Activated T-cell treated with anti-CD3 and anti-CD28 coated beads for 48 hours (primary cell): ENCODE data around the gene INTS12.

Source experiments
- DNase-seq: peaks from one replicate; pipeline ENCODE4 v3.0.0-alpha.2; 2020; ENCODE audit warnings: low read depth

INTS12 gene

DNA sequence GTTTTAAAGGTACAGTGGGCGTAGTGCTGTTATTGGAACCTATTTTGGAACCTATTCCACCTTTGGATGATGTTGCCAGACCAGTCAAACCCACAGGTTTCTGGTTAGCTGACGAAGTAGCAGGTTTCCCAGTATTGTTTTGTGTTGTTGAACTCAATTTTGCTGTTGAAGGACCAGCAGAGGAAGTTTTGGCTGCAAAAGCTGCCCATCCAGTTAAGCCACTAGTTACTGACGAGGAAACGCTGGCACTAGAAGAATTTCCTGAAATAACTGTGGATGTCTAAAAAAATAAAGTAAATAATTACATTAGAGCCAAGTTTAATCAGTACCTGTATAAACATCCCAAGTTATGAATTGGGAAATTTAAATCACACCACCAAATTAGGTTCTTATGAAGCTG, 25.5 kb downstream of the INTS12 start:
- no peak for DNase-seq

DNA sequence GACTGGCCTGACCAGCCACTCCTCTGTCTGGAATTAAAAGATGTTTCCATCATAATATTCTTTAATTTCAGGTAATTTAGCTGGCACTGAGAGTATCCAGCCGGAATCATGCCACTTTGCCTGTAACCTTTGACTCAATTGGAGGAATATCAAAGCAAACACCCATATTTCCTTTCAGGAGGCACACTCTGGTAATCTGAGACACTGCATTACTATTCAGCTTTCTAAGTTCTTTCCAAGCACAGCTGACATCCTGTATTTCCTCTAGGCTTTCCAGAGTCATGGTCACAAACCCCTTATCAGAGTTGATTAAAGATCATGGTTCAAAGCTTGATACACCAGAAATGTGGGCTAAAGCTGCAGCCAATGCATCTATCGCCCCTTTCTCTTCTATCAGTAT, 29.3 kb downstream of the INTS12 start:
- no peak for DNase-seq

DNA sequence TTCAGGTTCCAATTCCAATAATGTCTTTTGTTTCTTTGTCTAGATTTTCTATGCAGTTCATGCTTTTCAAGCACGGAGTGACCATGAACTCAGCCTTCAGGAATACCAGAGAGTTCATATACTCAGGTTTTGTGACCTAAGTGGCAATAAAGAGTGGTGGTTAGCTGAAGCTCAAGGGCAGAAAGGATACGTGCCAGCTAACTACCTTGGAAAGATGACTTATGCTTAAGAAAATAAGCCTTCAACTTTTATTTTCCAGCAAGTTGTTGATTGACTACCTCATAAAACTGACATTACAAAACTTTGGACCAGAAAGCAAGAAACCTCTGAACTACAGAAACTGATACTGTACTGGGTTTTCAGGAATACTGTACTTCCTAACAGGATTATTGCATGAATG, 30.8 kb downstream of the INTS12 start:
- no peak for DNase-seq

- no peak for DNase-seq
Observed at GRCh38 chr4:105674011-105674410, 34.5 kb downstream of the INTS12 start.

- no peak for DNase-seq
Observed at GRCh38 chr4:105671301-105671700, 37.2 kb downstream of the INTS12 start.

- no peak for DNase-seq
Observed at GRCh38 chr4:105670684-105671083, 37.8 kb downstream of the INTS12 start.

DNA sequence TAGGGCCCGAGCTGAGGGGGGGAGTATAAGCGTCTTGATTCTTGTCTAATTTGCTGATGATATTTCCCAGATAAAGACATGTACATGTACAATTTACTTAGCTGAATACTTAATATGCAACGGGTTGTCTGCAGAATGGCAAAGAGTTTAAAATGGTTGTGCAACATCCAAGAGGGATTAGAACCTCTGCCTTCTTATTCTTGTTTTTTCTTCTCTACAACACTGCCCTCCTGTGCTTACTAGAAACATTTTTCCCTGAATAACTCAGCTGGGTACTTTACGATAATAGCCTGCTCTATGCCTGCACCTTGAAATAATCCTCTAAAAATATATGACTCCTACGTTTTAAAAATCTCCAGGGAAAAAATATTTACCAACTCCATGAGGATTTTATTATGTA, 41.8 kb downstream of the INTS12 start:
- no peak for DNase-seq

- DNase-seq: no peak
Observed at GRCh38 chr4:105662935-105663675, 45.4 kb downstream of the INTS12 start.

DNA sequence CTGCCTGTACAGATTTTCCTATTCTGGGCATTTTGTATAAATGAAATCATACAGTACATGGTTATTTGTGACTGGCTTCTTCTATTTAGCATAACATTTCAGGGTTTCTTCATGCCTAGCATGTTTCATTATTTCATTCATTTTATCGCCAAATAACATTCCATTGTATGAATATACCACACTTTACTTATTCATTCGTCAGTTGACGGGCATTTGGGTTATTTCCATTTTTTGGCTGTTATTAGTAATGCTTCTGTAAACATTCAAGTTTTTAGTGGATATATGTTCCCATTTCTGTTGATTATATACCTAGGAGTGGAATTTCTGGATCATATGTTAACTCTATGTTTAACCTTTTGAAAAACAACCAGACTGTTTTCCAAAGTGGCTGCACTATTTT, 47.5 kb downstream of the INTS12 start:
- no peak for DNase-seq

GRCh38 chr4:105659190-105659589, 49.3 kb downstream of the INTS12 start:
- no peak for DNase-seq

DNA sequence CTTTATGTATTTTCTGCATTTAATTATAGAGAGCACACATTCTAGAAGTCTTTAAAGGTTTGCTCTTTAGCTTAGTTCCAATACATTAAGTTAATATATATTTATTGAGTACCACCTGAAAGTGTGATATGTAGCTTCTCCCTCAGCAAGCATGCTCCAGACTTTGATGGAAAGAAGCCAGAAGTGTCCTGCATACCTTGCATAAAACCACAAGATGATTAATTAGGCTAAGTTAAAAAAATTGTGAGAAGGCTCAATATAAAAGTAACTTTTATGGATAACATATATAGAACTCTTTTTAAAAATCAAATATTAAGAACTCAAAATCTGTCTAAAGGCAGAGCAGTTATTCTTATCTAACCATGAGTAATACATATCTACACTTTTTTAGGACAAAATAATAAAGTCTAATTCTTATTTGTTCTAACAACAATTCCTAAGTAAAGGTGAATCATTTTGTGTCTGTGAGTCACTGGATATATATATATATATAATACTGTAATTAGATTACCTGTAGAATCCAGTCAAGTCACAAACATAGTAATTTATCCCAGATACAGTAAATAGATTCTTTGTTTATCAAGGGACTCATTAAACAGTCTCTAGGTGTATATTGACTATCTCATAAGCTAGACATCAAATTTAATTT, 51.2 kb downstream of the INTS12 start:
- DNase-seq: no peak

DNA sequence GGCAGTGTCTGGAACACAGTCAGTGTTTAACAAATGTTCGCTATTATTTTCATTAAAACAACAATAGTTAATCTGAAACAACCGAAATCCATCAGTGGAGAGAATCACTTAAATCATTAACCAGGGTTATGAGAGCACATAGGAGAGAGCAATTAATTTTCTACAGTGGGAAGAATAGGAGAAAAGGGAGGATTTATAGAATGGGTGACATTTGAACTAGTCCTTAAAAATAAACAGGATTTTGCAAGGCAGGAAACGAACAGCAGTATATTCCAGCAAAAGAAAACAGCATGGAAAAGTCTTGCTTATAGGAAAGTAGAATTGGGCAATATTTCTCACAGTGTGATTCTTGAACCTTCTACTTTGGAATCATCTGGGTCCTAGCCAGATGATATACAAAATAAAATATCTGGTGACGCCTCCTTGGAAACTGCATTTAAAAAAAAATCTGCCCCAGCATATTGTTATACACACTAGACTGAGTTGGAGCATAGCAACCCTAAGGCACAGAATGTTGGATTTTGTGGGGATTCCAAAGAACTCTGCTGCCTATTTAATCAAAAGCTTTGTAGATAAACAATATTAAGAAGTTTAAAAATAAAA, 56.1 kb downstream of the INTS12 start:
- DNase-seq: no peak

GRCh38 chr4:105651884-105652283, 56.6 kb downstream of the INTS12 start:
- no peak for DNase-seq

DNA sequence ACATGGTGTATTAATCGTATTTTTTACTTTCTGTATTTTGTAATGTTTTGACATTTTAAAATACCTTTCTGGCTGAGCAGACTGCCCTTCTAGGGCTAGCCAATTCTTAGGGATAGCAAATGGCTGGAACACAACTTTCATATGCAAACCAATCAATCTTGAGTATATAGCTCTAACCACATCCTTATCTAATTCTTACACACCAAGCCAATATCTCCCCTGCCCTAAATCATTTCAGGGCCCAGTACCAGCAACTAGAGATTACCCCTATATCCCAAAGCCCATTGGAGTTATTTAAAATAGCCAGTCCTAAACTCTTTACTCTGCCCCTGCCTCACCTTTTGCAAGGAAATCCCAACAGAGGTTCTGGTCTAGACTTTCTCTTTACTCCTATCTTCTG, 58.3 kb downstream of the INTS12 start:
- no peak for DNase-seq

GRCh38 chr4:105645440-105645839, 63.0 kb downstream of the INTS12 start:
- no peak for DNase-seq

- no peak for DNase-seq
Observed at GRCh38 chr4:105644257-105644656, 64.2 kb downstream of the INTS12 start.

GRCh38 chr4:105641845-105642244, 66.6 kb downstream of the INTS12 start:
- no peak for DNase-seq

GRCh38 chr4:105637408-105638176, 70.9 kb downstream of the INTS12 start:
- DNase-seq: no peak

GRCh38 chr4:105634402-105635080, 73.9 kb downstream of the INTS12 start:
- DNase-seq: no peak

GRCh38 chr4:105633241-105633640, 75.2 kb downstream of the INTS12 start:
- no peak for DNase-seq
